GM18951 (cell line): Measurements from ENCODE around the gene DPCD.

Experiments used
- POLR2A ChIP-seq: IDR thresholded peaks from 4 replicates; pipeline ENCODE4 v1.6.1; 2011; ENCODE audit warnings: mild to moderate bottlenecking; ENCODE audit not compliant: insufficient read length, insufficient read depth; ENCODE audit errors: extremely low read depth
- in situ Hi-C: fragments of 300-500 bp; cut with MboI; formaldehyde crosslinking; loops from one replicate; pipeline ENCODE4 v1.12.0; 2022; ENCODE audit warnings: low sequenced_read_pairs, mixed read lengths, inconsistent platforms; ENCODE audit not compliant: unreplicated experiment

Gene DPCD

GRCh38 chr10:101562231-101562630, 25.9 kb upstream of the DPCD start:
- TF ChIP-seq POLR2A, result no peak
- in situ Hi-C loops, result no loop called here

GRCh38 chr10:101563007-101563406, 25.1 kb upstream of the DPCD start:
- in situ Hi-C loops, result no loop called here
- no peak for TF ChIP-seq POLR2A

GRCh38 chr10:101563497-101564040, 24.6 kb upstream of the DPCD start:
- TF ChIP-seq POLR2A, result no peak
- in situ Hi-C loops, result no loop called here

- in situ Hi-C loops, result no loop called here
- no peak for TF ChIP-seq POLR2A
Measured at GRCh38 chr10:101564490-101564991, 23.6 kb upstream of the DPCD start.

GRCh38 chr10:101565370-101565900, 22.7 kb upstream of the DPCD start:
- no peak for TF ChIP-seq POLR2A
- in situ Hi-C loops, result loop anchor here (5.0 kb wide), 1 partner anchor 348 kb away; no protein-coding TSS in a partner anchor

GRCh38 chr10:101565936-101566332, 22.2 kb upstream of the DPCD start:
- in situ Hi-C loops, result loop anchor here (5.0 kb wide), 1 partner anchor 349 kb away; no protein-coding TSS in a partner anchor

GRCh38 chr10:101566333-101567164, 21.6 kb upstream of the DPCD start:
- in situ Hi-C loops, result loop anchor here (5.0 kb wide), 1 partner anchor 349 kb away; no protein-coding TSS in a partner anchor
- no peak for TF ChIP-seq POLR2A

More at GRCh38 chr10:101565936-101566332, 22.2 kb upstream of the DPCD start:
- no peak for TF ChIP-seq POLR2A

- in situ Hi-C loops, result loop anchor here (5.0 kb wide), 1 partner anchor 350 kb away; no protein-coding TSS in a partner anchor
- no peak for TF ChIP-seq POLR2A
Measured at GRCh38 chr10:101567165-101568006, 20.7 kb upstream of the DPCD start.

GRCh38 chr10:101568054-101568745, 19.9 kb upstream of the DPCD start:
- TF ChIP-seq POLR2A, result no peak
- in situ Hi-C loops, result loop anchor here (5.0 kb wide), 1 partner anchor 351 kb away; no protein-coding TSS in a partner anchor

- in situ Hi-C loops, result loop anchor here (5.0 kb wide), 1 partner anchor 352 kb away; no protein-coding TSS in a partner anchor
- no peak for TF ChIP-seq POLR2A
Measured at GRCh38 chr10:101569323-101569621, 18.8 kb upstream of the DPCD start.

- no peak for TF ChIP-seq POLR2A
- in situ Hi-C loops, result loop anchor here (5.0 kb wide), 1 partner anchor 353 kb away; no protein-coding TSS in a partner anchor
Measured at GRCh38 chr10:101569622-101570427, 18.3 kb upstream of the DPCD start.
